ENCODE measurements around the gene PLCXD1.

PLCXD1 gene

DNA sequence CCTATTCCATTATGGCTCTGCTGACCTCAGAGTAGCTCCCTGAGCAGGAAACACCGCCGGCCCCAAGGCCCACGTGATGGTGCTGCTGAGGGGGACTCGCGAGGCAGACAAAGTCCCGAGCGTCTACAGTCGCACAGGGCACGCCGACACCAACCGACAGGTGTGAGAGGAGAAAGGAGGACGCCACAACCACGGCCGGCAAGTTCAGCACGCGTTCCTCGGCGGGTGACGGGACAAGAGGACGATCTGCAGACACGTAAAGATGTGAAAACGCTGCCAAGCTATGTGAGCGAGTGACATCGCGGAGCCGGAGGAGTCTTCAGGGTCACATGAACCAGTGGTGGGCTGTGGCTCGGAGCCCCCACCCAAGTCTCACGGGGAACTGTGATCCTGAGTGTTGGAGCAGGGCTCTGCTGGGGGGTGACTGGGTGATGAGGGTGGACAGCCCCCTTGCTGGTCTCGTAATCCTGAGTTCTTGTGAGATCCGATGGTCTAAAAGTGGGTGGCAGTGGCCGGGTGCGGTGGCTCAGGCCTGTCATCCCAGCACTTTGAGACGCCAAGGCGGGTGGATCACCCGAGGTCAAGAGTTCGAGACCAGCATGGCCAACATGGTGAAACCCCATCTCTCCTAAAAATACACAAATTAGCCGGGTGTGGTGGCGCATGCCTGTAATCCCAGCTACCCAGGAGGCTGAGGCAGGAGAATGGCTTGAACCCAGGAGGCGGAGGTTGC, 71.6 kb downstream of the PLCXD1 start:
- no peak for DNase-seq
